ENCODE results near the gene SCAND1. TPM values are rescaled to one million over a fixed set of nuclear protein-coding genes. Genes with fewer than 3 reads are reported as not detected.
A peak's percentile ranks its signal among the peaks of the same experiment; 100 is the strongest.

Gene SCAND1
- total RNA-seq, 1 experiment from 2014 or later = 56.6 TPM

DNA sequence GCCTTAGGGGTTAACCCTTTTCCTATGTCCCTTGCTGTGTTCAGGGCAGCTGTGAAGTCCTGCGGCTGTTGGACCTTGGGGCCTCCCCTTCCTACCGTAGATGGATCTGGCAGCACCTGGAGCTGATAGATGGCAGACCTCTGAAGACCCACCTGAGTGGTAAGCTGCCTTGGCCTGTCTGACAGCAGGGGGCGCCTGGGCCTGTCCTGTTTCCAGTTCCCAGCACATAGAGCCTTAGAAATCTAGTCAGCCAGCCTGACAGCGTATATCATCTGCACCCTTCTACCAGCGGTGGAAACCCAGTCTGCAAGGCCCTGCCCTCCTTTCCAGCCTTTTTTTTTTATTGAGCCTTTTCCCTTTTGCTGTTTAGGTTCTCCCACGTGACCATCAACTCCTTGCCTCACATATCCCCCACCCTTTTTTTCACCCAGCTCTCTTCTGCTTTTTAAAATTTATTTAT, 40.7 kb upstream of the SCAND1 start:
- no peaks in the 10 kb centered on the region for H3K9me2 ChIP-seq (ENCODE audit: insufficient read depth)
- ChIA-PET CTCF (interaction anchor here (0.6 to 3.8 kb wide), 7 partner anchors 33 to 208 kb away, joined by 3 to 85 read pairs (median 3); no protein-coding TSS in a partner anchor), POLR2A (ENCODE audit: unreplicated experiment) (interaction anchor here (0.6 to 0.7 kb wide), 2 partner anchors 22 to 107 kb away, joined by 3 to 4 read pairs; no protein-coding TSS in a partner anchor)
- no peaks in the 10 kb centered on the region for H4K20me1 ChIP-seq (ENCODE audit: insufficient read depth)
- H2AFZ ChIP-seq = no peak overlapping the region
- H3K4me2 ChIP-seq = 0 out of 2 replicates have a peak overlapping the region, but pooled peaks have one; percentile 12
- H3K4me3 ChIP-seq = no peak overlapping the region
- H3K27ac ChIP-seq = no peak overlapping the region
- H3K9me3 ChIP-seq (ENCODE audit: insufficient read depth, low read depth) = no peaks in the 10 kb centered on the region
- H3K36me3 ChIP-seq (ENCODE audit: low read depth) = no peaks in the 10 kb centered on the region
- no peaks in the 10 kb centered on the region for H3K27me3 ChIP-seq (ENCODE audit: insufficient read depth, low read depth)
- peak; percentile 69 to 89 for DNase-seq
- no peaks in the 10 kb centered on the region for H3K79me2 ChIP-seq (ENCODE audit: low read depth)
- TF ChIP-seq, protein P1, sequence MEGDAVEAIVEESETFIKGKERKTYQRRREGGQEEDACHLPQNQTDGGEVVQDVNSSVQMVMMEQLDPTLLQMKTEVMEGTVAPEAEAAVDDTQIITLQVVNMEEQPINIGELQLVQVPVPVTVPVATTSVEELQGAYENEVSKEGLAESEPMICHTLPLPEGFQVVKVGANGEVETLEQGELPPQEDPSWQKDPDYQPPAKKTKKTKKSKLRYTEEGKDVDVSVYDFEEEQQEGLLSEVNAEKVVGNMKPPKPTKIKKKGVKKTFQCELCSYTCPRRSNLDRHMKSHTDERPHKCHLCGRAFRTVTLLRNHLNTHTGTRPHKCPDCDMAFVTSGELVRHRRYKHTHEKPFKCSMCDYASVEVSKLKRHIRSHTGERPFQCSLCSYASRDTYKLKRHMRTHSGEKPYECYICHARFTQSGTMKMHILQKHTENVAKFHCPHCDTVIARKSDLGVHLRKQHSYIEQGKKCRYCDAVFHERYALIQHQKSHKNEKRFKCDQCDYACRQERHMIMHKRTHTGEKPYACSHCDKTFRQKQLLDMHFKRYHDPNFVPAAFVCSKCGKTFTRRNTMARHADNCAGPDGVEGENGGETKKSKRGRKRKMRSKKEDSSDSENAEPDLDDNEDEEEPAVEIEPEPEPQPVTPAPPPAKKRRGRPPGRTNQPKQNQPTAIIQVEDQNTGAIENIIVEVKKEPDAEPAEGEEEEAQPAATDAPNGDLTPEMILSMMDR (conservative IDR thresholded peaks at IDR 0.05) = peak; percentile 88
- no peak for TF ChIP-seq EZH2 (IDR thresholded peaks at IDR 0.05; ENCODE audit: low read depth)
- no peaks in the 10 kb centered on the region for H3K4me1 ChIP-seq (replicated peaks; ENCODE audit: insufficient read depth)
- 0 out of 2 replicates have a peak, but pooled peaks cover 4% of the 10 kb centered on the region for H3F3A ChIP-seq (ENCODE audit: insufficient read depth, low read depth)
- intact Hi-C loops (cut with micrococcal nuclease; ENCODE audit: unreplicated experiment) = loop anchor here (1.0 to 5.0 kb wide), 6 partner anchors 47 to 483 kb away; no protein-coding TSS in a partner anchor
- BruUV-seq (replicated peaks) = no TSS peak

GRCh38 chr20:35992713-35993335, 38.5 kb upstream of the SCAND1 start:
- Histone ChIP-seq H3K27ac (no peak overlapping the region), H3F3A (ENCODE audit: insufficient read depth, low read depth) (0 out of 2 replicates have a peak, but pooled peaks cover 4% of the 10 kb centered on the region), H3K4me2 (peak overlapping the region; percentile 53), H3K79me2 (ENCODE audit: low read depth) (no peaks in the 10 kb centered on the region), H3K4me3 (no peak overlapping the region), H3K27me3 (ENCODE audit: insufficient read depth, low read depth) (no peaks in the 10 kb centered on the region), H4K20me1 (ENCODE audit: insufficient read depth) (no peaks in the 10 kb centered on the region), H3K4me1 (replicated peaks; ENCODE audit: insufficient read depth) (no peaks in the 10 kb centered on the region), H2AFZ (no peak overlapping the region), H3K9me3 (ENCODE audit: insufficient read depth, low read depth) (no peaks in the 10 kb centered on the region), H3K36me3 (ENCODE audit: low read depth) (no peaks in the 10 kb centered on the region), H3K9me2 (ENCODE audit: insufficient read depth) (no peaks in the 10 kb centered on the region)
- no TSS peak for BruUV-seq (replicated peaks)
- TF ChIP-seq, protein P1 (conservative IDR thresholded peaks at IDR 0.05) = peak; percentile 89
- TF ChIP-seq EZH2 (IDR thresholded peaks at IDR 0.05; ENCODE audit: low read depth) = no peak
- ChIA-PET CTCF (interaction anchor here (0.5 to 3.8 kb wide), 33 partner anchors 12 to 687 kb away, joined by 3 to 85 read pairs (median 4); partner anchors contain the start of gene SCAND1), POLR2A (ENCODE audit: unreplicated experiment) (interaction anchor here (0.6 to 0.8 kb wide), 10 partner anchors 12 to 781 kb away, joined by 3 to 13 read pairs (median 7); partner anchors contain the start of genes DSN1 and SCAND1)
- intact Hi-C loops (cut with micrococcal nuclease; ENCODE audit: unreplicated experiment) = loop anchor here (1.0 to 5.0 kb wide), 3 partner anchors 38 to 481 kb away; partner anchors contain the start of gene SCAND1
- peak; percentile 59 to 60 for DNase-seq

DNA sequence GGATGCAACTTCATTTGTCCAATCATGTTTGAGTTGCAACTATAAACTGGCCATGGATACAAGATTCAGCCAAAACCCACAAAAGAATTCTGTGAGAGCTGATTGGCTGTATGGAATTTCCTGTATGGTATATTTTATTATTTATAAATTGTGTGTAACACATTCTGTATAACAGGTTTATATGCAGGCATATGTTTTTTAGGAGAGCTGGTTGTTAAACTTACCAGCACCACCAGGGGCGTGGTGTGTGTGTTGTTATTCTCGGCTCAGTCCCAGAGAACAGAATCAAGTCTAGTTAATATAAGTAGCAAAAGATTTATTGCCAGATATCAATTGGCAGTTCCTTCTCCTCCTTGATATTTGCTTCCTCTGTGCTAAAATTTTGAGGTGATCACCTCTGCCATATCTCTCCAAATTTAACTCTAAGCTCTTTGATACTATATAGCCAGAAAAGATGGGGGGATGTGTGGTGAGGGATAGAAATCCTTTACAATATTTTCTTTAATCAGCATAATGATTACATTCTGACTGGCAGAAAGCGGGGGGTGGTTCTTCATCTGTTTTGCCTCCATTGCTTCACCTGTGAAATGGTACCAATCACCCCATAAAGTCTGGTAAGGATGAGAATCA, 37.0 kb upstream of the SCAND1 start:
- no TSS peak for BruUV-seq (replicated peaks)
- H3F3A ChIP-seq (ENCODE audit: insufficient read depth, low read depth) = 0 out of 2 replicates have a peak, but pooled peaks cover 4% of the 10 kb centered on the region
- no peak overlapping the region for H3K4me3 ChIP-seq
- ChIA-PET CTCF (interaction anchor here (0.6 to 2.1 kb wide), 7 partner anchors 9 to 215 kb away, joined by 3 to 21 read pairs (median 6); partner anchors contain the start of gene SCAND1), POLR2A (ENCODE audit: unreplicated experiment) (interaction anchor here (0.5 to 0.6 kb wide), 6 partner anchors 45 to 844 kb away, joined by 3 to 5 read pairs (median 3); partner anchors contain the start of gene EDEM2)
- H3K36me3 ChIP-seq (ENCODE audit: low read depth) = no peaks in the 10 kb centered on the region
- H3K27ac ChIP-seq = no peak overlapping the region
- H3K4me2 ChIP-seq = no peak overlapping the region
- peak in 1 of 2 experiments; percentile 44 for DNase-seq
- H3K9me3 ChIP-seq (ENCODE audit: insufficient read depth, low read depth) = no peaks in the 10 kb centered on the region
- H3K27me3 ChIP-seq (ENCODE audit: insufficient read depth, low read depth) = no peaks in the 10 kb centered on the region
- no peaks in the 10 kb centered on the region for H4K20me1 ChIP-seq (ENCODE audit: insufficient read depth)
- intact Hi-C loops (cut with micrococcal nuclease; ENCODE audit: unreplicated experiment) = loop anchor here (5.0 kb wide), 1 partner anchor 479 kb away; no protein-coding TSS in a partner anchor
- TF ChIP-seq, protein P1 (conservative IDR thresholded peaks at IDR 0.05) = peak; percentile 67
- no peak for TF ChIP-seq EZH2 (IDR thresholded peaks at IDR 0.05; ENCODE audit: low read depth)
- no peaks in the 10 kb centered on the region for H3K4me1 ChIP-seq (replicated peaks; ENCODE audit: insufficient read depth)
- H3K79me2 ChIP-seq (ENCODE audit: low read depth) = no peaks in the 10 kb centered on the region
- no peak overlapping the region for H2AFZ ChIP-seq
- no peaks in the 10 kb centered on the region for H3K9me2 ChIP-seq (ENCODE audit: insufficient read depth)

Measured in PC-9 (cell line).